Upper lobe of left lung (tissue), 4 donors: ENCODE results near the gene CA9.

Experiments
- EP300 ChIP-seq, 4 donors: sonication (generic); formaldehyde crosslinking; IDR thresholded peaks; one replicate each; pipeline ENCODE4 v1.5.1; 2017; ENCODE audit warnings: antibody characterized with exemption in 4 of 4, control low read depth in 2 of 4
- POLR2A ChIP-seq, 4 donors: fragments of 450-650 bp; IDR thresholded peaks; one replicate each; pipeline ENCODE4 v1.5.1; 2016 to 2017; ENCODE audit warnings: antibody characterized with exemption in 4 of 4, mild to moderate bottlenecking in 2 of 4
- POLR2AphosphoS5 ChIP-seq, 2 donors: sonication (generic); formaldehyde crosslinking; IDR thresholded peaks; one replicate each; pipeline ENCODE4 v1.5.1; 2017; ENCODE audit warnings: antibody characterized with exemption in 2 of 2
- TF ChIP-seq, protein P1 (sequence below), 6 experiments: fragments of 450-650 bp in 4 of 6; fragments of 200-600 bp in 2 of 6; sonication (generic) in 2 of 6; IDR thresholded peaks; one replicate each; pipeline ENCODE4 v1.5.1; 2016 to 2019; ENCODE audit warnings: antibody characterized with exemption in 6 of 6

DNA sequence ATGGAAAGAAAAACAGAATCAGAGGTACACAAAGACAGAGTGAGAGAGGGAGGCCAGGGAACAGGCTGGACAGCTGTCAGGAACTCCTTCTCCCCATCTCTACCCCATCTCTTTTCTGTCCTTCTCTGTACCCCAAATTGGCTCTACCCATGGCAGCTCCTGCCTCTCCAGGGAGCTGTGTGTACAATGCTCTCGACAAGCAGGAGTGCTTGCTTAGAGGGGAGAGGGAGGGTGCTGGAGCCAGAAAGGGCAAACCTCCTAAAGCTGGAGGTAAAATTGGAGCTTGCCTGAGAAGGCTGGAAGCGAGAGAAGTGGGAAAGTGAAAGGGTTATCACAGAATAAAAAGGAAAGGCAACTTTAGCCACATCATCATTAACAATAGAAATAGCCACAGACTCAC lies 9.6 kb downstream of the CA9 start:
- TF ChIP-seq POLR2A (IDR thresholded peaks at IDR 0.05) (no peak), POLR2AphosphoS5 (IDR thresholded peaks at IDR 0.05) (no peak), EP300 (IDR thresholded peaks at IDR 0.05) (no peak)
- TF ChIP-seq, protein P1, sequence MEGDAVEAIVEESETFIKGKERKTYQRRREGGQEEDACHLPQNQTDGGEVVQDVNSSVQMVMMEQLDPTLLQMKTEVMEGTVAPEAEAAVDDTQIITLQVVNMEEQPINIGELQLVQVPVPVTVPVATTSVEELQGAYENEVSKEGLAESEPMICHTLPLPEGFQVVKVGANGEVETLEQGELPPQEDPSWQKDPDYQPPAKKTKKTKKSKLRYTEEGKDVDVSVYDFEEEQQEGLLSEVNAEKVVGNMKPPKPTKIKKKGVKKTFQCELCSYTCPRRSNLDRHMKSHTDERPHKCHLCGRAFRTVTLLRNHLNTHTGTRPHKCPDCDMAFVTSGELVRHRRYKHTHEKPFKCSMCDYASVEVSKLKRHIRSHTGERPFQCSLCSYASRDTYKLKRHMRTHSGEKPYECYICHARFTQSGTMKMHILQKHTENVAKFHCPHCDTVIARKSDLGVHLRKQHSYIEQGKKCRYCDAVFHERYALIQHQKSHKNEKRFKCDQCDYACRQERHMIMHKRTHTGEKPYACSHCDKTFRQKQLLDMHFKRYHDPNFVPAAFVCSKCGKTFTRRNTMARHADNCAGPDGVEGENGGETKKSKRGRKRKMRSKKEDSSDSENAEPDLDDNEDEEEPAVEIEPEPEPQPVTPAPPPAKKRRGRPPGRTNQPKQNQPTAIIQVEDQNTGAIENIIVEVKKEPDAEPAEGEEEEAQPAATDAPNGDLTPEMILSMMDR (IDR thresholded peaks at IDR 0.05) = no peak
